A549 (cell line): Measurements from ENCODE around the gene TMEM9.

Experiments
- BHLHE40 ChIP-seq: IDR thresholded peaks from 2 replicates; pipeline ENCODE4 v1.6.1; 2012; ENCODE audit warnings: low read depth, low read length, inconsistent platforms
- CHD2 ChIP-seq: fragments of 150-350 bp; IDR thresholded peaks from 2 replicates; pipeline ENCODE4 v1.6.1; 2014; ENCODE audit warnings: low read length; ENCODE audit not compliant: partially characterized antibody
- CTCF ChIP-seq: fragments of >200 bp; sonication (Bioruptor Twin); formaldehyde crosslinking; IDR thresholded peaks from 3 replicates; pipeline ENCODE4 v1.5.1; 2016
- NPAS2 ChIP-seq: fragments of 250-450 bp; sonication (Bioruptor Pico); IDR thresholded peaks from 2 replicates; pipeline ENCODE4 v1.8.0; 2022; ENCODE audit warnings: mild to moderate bottlenecking, moderate library complexity, borderline replicate concordance
- POLR2A ChIP-seq: IDR thresholded peaks from 2 replicates; pipeline ENCODE4 v1.6.1; 2012; ENCODE audit warnings: mild to moderate bottlenecking, low read length
- RAD21 ChIP-seq, 2 experiments: fragments of >200 bp in 1 of 2; sonication (Bioruptor Twin) in 1 of 2; formaldehyde crosslinking in 1 of 2; IDR thresholded peaks in 1 of 2; conservative IDR thresholded peaks in 1 of 2; 2 replicates in 1 of 2; 3 replicates in 1 of 2; pipeline ENCODE4 v1.6.1; 2012 to 2018; ENCODE audit warnings: inconsistent platforms in 1 of 2
- TP53 ChIP-seq: fragments of 250-450 bp; sonication (Bioruptor Pico); IDR thresholded peaks from 2 replicates; pipeline ENCODE4 v1.5.0; 2021; ENCODE audit warnings: mild to moderate bottlenecking, moderate library complexity
- USF2 ChIP-seq: fragments of 450-650 bp; IDR thresholded peaks from 2 replicates; pipeline ENCODE4 v1.6.1; 2014; ENCODE audit warnings: antibody characterized with exemption
- ZFP36 ChIP-seq: fragments of 450-650 bp; IDR thresholded peaks from 2 replicates; pipeline ENCODE4 v1.6.1; 2014; ENCODE audit warnings: borderline replicate concordance; ENCODE audit not compliant: partially characterized antibody
- TF ChIP-seq, protein P1 (sequence below): fragments of 200-600 bp; sonication (generic); IDR thresholded peaks from 2 replicates; pipeline ENCODE4 v1.6.1; 2016; ENCODE audit warnings: antibody characterized with exemption, mild to moderate bottlenecking, moderate library complexity
- TF ChIP-seq, protein P2 (sequence below): IDR thresholded peaks from 2 replicates; pipeline ENCODE4 v1.6.1; 2012

- no peak for TF ChIP-seq CTCF
- no peak for TF ChIP-seq ZFP36
- no peak for TF ChIP-seq USF2
- TF ChIP-seq NPAS2 (CRISPR knock-in tag) = no peak
- TF ChIP-seq POLR2A = no peak
- TF ChIP-seq, protein P1, sequence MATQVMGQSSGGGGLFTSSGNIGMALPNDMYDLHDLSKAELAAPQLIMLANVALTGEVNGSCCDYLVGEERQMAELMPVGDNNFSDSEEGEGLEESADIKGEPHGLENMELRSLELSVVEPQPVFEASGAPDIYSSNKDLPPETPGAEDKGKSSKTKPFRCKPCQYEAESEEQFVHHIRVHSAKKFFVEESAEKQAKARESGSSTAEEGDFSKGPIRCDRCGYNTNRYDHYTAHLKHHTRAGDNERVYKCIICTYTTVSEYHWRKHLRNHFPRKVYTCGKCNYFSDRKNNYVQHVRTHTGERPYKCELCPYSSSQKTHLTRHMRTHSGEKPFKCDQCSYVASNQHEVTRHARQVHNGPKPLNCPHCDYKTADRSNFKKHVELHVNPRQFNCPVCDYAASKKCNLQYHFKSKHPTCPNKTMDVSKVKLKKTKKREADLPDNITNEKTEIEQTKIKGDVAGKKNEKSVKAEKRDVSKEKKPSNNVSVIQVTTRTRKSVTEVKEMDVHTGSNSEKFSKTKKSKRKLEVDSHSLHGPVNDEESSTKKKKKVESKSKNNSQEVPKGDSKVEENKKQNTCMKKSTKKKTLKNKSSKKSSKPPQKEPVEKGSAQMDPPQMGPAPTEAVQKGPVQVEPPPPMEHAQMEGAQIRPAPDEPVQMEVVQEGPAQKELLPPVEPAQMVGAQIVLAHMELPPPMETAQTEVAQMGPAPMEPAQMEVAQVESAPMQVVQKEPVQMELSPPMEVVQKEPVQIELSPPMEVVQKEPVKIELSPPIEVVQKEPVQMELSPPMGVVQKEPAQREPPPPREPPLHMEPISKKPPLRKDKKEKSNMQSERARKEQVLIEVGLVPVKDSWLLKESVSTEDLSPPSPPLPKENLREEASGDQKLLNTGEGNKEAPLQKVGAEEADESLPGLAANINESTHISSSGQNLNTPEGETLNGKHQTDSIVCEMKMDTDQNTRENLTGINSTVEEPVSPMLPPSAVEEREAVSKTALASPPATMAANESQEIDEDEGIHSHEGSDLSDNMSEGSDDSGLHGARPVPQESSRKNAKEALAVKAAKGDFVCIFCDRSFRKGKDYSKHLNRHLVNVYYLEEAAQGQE = no peak
- TF ChIP-seq CHD2 = no peak
- TF ChIP-seq TP53 (CRISPR knock-in tag) = no peak
- TF ChIP-seq, protein P2, sequence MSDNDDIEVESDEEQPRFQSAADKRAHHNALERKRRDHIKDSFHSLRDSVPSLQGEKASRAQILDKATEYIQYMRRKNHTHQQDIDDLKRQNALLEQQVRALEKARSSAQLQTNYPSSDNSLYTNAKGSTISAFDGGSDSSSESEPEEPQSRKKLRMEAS = no peak
- TF ChIP-seq BHLHE40 = no peak
- TF ChIP-seq RAD21 (conservative IDR thresholded peaks at IDR 0.05 in 1 of 2, IDR thresholded peaks at IDR 0.05 in 1 of 2) = no peak
These were observed 41.3 kb downstream of the TMEM9 start for GRCh38 chr1:201112926-201113325.
